Retina (tissue), 1 donor: ENCODE data around the gene AKAP7.

ENCODE experiments used
- DNase-seq: peaks from one replicate; pipeline ENCODE4 v3.0.0-alpha.2; 2016

Gene AKAP7

DNA sequence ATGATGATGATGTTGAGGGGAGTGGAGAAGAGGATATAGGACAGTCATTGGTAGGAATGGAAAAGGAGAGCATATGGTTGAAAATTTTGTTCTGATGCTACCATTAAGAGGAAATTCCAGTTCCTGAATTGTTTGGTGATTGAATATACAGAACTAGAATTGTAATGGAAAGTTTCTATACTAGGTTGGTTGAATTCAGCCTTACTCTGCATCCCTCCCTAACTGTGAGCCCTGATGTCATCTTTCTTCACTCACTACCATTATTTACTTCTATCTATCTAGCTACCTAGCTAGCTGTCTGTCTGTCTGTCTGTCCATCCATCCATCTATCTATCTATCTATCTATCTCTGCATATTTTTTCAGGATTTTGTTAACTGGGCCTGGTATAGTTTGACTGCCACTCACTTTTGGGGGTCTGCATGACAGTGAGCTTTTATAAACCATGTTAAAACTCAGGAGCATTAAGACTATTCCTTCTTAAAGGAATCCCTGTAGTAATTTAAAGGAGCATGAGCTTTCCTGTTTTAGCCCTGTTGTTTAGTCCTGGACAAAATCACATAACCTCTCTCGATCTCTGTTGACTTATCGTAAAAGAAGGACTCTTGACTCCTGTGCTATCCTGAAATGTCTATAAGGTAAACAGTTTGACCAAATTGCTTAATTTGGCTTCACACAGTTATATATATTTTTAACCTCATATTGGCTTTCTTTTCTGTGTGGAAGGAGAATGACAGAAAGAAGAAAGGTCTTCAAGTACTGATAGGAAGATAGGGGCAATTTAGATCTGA is 71.4 kb downstream of the AKAP7 start:
- no peak for DNase-seq

DNA sequence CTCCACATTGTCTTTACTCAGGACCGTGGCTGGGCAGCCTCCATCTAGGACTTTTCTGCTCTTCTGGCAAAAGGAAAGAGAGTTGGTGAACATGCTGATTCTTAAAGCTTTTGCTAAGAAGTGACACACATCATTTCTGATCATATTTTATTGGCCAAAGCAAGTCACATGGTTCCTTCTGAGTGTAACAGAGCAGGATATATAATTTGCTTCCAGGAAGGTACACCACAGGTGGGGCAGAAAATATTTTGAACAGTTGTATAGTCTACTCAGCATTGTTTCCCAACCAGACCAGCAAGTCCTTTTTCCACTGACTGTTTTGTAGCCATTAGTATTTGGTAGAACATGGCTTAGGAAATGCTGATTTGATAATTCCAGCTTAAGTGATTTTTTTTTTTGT is 73.5 kb downstream of the AKAP7 start:
- no peak for DNase-seq

DNA sequence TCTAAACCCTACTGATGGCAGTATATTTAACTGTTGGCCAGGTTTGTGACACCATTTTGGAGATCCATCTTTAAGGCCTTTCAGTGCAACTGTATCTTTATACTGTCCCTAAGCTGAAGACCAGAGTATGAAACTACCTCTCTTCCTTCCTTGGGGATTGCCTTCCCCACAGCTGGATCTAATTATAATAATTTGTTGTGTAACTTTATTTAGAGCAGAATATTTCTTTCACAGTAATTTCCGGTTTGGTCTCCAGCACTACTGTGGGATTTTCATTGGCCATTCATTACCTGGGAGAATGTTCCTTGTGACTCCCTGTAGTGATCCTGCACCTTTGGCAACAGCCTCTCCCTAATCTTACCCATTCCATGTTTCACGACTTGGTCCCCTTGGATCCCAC is 75.2 kb downstream of the AKAP7 start:
- no peak for DNase-seq

DNA sequence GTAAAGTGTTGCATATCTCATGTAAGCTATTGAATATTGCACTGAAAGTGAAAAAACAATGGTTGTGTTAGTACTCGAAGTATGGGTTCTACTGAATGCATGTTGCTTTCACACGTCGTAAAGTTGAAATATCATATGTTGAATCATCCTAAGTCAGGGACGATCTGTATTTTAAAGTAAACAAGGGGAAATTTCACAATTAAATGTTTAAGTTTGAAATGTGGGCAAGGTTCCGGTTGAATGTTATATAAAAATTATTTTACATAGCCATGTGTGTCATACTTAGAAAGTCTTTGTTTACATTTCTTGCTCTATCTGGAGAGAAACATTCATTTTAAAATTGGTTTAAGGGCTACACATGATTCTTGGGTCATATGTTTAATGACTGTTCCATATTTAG is 76.8 kb downstream of the AKAP7 start:
- DNase-seq: no peak

DNA sequence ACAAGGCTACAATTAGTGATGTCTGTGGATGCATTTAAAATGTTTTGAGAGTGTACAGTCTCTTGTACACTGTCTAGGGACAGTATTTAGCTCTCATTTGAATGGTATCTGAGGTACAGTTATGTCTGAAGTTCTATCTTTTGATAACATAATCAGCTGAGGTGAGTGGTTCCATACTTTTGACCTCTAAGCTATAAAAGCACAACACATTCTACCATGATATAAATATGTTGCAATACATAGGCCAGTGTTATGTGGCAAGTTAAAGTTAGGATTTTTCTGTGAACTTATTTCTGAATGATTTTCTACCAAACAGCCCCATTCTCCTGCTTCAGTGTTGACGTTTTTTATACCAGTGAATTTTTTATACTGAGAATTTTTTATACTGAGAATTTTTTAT is 77.6 kb downstream of the AKAP7 start:
- DNase-seq: no peak

DNA sequence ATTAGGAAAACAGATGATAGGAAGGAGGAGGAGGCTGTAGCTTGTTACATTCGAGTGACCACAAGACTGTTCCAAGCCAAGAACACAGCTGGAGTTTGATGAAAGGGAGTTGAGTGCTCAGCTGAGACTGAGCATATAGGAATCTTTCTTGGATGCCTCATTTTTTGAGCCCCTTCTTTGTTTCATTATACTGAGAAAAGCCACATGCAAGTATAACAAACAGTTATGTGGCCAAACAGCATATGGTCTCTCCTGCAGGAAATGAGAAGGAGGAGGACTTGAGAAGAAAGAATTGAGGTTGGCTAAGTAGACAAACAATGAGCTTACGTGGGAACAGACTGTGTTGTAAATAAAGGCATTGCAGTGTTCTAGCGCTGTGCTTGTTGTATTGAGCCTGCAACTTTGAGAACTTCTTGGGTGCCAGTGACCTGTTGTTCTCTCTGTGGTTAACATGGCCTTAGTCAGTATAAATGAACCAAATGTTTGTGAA is 78.3 kb downstream of the AKAP7 start:
- DNase-seq: no peak

DNA sequence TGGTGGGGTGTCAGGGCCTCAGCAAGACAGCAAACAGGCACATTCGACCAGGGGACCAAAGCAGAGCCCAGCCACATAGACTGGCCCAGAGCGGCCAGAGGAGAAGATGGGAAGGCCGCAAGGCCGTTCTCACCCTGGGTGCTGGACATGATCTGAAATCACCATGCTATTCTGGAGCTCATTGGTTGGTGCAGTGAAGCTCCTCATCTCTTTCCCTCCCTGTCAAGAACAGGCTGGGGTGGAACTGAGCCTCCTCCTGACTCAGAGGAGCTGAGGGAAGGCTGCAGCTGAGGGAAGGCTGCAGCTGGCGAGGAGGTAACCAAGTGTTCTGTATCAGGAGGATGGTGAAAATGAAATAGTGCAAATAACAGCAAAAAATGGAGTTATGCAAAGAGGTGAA is 80.0 kb downstream of the AKAP7 start:
- no peak for DNase-seq

DNA sequence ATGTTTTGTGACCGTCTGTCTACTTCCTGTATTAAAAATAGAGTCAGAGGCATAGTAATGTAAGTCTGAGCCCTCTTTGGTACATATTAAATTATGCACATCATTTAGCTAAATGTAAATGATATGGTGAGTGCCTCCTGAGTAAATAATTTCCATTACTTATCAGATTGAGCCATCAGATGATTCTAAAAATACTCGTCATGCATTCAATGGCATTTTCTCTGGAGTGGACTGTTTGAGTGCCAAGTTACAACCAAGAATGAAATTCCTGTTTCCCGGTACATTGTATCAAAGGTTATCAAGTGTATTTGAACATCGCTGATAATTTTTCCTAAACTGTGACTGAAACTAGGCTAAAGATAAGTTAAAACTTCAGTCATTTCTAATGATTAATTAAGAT is 81.0 kb downstream of the AKAP7 start:
- no peak for DNase-seq

DNA sequence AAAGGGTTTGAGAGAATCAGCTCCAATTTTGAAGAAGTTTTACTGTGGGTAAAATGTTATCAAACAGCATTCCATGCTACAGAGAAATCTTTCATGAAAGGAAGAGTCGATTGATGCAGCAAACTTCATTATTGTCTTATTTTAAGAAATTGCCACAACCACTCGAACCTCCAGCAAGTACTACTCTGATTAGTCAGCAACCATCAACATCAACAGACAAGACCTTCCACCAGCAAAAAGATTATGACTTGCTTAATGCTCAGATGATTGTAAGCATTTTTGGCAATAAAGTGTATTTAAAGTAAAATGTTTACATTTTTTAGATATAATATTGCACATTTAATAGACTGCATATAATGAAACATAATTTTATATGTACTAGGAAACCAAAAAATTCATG is 87.5 kb downstream of the AKAP7 start:
- no peak for DNase-seq

DNA sequence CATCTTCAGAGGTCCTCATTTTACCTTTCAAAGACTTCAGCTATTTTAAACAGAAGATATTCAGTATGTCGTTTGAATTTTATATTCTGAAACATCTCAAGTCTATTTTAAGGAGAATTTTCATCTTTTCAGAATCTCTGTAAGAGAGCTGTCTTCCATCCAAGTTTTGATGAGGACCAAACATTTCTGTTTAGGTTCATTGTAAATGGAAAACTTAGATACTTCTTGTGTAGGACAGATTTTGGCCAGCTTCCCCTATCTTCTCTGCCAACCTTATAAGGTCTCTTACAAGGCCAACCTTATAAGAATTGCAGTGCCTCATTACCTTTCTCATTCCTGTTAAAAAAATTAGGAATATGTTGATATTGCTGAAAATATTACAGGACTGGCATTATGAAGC is 88.1 kb downstream of the AKAP7 start:
- DNase-seq: no peak

DNA sequence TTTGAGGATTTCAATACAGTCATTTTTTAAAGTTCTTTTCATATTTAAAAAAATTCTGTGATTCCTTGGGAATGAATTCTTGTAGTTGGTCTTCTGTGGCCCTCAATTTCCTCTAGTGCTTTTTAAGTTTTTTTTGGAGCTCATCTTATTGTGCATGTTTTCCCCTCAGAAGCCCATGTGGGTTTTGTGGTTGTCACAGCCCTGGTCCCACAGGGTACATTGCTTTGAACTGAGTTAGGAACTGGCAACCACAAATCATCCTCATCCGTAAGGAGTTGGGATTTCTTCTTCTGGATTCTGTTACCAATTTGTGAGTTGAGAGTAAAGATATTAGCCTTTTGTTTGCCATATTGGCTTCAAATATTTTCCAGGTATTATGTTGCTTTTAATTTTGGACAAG is 89.9 kb downstream of the AKAP7 start:
- no peak for DNase-seq

DNA sequence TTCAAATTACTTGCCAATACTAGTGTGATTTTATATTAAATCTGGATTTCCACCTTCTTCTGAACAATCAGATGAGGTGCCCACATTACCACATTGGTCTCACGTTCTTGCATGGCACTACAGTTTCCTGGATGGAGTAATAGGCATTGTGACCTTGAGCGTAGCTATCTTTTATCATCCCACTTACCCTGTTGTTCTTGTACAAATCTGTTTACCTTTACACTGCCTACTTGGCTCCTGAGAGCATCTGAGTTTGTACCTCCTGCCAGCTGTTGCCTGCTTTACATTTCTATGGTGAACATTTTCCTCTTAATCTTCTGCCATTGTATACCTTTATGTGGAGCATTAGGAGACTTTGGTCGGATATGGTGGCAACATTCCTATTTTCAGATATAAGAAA is 90.7 kb downstream of the AKAP7 start:
- DNase-seq: no peak

DNA sequence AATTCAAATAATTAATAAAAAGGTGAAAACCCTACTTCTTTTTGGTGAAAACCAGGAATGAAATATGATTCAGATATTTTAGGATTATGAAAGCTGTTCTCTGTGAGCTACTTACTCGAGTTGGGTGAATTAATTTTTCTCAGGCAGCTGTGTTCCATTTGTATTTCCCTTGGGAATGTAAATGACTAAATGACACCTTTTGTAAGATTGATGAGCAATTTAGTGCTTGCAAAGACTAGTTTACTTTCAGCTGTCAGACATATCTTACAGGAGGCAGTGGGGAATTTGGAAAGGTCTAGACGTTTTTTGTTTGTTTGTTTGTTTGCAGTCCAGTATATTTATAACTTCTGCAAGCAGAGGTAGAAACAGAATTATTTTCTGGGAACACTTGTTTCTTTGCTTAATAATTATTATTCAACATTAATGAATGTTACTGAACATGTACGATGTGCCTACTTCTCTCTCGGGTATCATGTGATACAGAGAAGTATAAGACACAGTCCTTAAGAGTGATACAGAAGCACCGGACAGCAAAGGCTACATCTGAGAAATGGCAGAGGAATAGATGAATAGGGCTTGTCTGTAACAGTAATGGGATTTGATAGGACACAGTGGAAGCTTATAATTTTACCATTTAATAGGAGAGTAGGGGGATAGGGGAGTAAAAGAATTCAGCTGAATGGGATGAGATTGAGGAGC is 91.3 kb downstream of the AKAP7 start:
- DNase-seq: no peak

DNA sequence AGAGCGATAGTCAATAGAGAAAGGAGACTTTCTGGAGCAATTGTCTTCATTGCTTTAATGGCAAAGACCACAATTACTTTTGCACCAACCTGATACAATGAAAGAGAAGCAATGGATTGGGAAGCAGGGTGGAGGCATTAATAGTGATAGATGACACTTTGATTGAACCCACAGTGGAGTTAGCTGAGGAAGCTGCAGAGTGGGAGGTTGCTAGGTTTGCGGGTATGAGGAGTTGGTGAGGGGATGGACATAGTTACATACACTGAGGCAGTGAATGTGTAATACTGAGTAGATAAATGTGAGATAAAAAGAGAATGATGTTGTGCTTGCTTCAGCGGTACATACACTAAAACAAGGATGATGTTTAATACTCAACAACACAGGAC is 91.9 kb downstream of the AKAP7 start:
- DNase-seq: no peak

DNA sequence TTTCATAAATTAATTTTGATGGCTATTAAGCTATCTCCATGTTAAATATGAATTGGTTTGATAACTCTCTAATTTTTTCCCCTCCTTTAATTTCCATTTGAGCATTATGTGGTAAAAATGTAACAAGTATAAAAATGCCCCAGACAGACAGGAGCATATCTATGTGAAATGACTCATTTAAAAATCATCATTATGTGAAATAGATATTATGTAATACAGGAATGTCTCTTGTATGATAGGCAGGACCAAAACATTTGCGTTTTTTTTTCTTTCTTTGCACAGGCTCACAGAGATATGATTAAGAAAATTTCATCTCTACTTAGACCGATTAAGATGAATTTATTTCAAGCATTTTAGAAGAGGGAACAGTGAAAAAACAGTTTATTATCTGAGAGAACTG is 95.8 kb downstream of the AKAP7 start:
- DNase-seq: no peak

DNA sequence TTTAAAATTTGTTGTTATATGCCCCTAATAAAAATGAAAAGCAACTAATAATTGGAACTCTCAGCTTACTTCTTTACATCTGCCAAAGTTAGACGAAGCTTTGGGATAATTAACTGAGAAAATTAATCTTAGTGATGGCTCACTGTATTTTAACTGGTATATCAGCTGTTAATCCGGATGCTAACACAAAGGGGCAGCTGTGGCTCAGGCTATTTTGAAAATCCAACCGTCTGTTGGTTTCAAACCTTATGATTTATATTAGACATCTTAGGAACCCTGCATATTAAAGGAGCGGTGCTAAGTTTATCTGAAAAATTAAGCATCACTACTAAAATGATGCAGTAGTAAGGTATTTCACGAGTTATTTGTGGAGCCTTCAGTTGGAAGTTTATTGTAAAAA is 96.6 kb downstream of the AKAP7 start:
- peak; percentile 16 for DNase-seq

DNA sequence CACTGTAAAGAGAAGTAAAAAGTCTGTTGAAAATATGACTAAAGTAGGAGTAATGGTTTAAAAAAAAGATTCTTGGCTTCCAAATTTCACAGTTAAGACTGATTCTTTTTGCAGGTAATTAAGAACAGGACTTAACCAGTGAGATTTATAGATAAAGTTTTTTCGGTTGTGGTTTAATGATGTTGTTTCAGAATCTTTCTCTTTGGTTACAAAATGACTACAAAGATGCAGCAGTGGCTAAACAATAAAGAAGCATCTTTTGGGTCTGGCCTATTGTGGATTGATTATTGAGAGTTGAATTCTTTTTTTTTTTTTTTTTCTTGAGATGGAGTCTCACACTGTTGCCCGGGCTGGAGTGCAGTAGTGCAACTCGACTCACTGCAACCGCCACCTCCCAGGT is 109.7 kb downstream of the AKAP7 start:
- DNase-seq: no peak

DNA sequence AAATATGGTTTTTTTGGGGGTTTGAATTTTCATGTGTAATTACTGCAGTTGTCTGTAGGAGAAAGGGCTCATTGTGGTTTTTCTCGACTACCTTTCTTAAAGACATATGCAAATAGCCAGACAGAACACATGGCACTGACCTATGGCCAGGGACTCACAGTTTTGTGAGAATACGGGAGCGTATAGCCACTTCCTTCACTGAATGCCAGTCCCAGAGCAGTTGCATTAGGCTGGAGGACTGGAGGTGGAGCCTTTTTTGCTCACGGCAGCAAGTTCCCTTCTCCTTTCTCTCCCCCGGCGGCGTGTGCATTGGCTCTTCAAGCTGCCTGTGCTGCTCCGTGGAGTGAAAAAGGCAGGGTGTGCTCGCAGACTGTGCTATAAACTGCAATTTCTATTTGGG is 114.9 kb downstream of the AKAP7 start:
- DNase-seq: peak; percentile 73

DNA sequence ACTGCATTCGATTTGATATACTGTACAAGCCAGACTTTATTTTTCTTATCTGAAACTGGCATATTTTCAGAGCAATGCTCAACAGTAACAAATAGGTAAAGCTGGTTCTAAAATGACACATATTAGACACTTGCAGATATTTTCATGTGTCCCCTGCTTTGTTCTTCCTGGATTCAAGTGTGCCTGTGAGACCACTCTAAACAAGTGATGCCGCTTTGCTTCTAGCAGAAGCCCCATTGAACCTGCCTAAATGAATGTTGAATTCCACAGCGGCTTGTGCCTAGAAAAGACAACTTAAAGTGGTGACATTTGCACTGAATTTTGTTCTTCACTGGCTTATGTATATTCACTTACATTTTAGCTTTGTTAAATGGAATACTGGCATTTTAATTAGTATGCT is 115.7 kb downstream of the AKAP7 start:
- DNase-seq: peak; percentile 13

DNA sequence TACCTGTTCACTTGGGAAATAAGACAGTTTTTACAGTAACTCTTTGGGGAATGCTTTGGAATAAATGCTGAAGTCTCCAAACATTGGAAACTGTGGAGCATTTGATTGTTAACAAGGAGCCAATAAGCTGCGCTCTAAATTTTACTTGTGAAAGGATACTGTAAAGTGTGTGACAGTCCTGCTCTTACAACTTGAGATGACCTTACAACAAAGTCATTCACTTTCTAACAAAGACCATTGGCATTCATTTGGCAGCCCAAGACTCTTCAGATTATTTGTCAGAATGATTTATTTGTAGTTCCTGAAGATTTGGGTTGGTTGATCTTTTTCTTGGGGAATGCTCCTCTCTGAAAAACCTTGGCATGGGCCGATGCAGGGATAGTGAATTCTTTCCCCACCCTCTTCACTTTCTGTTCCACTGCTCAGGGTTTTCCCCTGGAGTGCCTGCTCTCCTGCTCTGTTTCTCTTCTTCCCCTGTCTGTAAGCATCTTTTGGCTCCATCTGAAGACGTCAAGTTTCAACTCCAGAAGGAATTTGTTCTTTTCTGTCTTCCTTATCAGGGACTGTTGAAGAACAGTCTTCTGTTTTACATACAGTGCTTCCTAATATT is 116.4 kb downstream of the AKAP7 start:
- peak; percentile 14 for DNase-seq

DNA sequence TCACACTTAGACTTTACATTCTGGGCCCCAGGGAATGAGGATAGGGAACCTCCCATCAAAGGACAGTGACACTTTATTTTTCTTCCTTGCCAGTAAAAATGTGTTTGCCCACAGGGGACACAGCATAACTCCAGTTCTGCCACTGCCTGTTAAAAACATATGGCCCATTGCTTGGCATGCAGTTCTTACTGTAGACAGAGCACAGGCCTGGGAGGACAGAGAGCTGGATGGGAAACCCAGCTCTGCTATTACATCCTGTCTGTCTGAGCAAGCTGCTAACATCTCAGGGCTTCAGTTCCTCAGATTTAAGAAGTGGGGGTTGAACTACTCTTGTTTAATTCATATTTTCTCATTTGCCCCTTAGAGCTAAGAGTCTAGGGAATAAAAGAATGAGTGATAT is 120.2 kb downstream of the AKAP7 start:
- no peak for DNase-seq

DNA sequence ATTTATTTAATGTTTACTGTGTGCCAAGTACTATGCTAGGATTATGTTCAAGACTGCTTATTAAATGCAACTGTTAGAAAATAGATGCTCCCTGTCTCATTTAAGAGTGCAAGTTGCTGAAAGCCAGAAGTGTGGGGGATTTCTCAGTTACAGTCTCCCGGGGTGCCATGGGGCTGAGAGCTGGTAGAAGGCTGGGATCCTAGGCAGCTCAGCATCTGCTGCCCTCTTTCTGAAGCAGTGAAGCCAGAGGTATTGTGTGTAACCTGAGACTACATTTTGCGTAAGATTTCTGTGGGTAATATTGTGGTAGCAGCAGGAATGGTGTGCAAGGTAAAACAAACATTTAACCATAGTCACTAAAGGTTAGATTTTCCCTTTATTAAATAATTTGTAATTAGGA is 120.6 kb downstream of the AKAP7 start:
- no peak for DNase-seq

DNA sequence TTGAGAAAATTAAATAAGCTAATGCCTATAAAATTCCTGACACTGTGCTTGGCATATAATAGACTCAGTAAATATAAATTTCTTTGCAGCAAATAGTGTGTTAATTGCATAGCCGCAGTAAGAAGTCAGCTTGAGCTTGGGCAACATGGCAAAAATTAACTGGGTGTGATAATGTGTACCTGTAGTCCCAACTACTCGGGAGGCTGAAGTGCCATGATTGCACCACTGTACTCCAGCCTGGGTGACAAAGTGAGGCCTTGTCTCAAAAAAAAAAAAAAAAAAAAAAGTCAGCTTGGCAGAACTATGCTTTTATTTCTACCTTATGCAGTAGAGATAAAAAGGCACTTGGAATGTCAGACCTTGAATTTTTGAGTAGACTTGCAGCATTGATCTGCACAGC is 121.8 kb downstream of the AKAP7 start:
- no peak for DNase-seq

DNA sequence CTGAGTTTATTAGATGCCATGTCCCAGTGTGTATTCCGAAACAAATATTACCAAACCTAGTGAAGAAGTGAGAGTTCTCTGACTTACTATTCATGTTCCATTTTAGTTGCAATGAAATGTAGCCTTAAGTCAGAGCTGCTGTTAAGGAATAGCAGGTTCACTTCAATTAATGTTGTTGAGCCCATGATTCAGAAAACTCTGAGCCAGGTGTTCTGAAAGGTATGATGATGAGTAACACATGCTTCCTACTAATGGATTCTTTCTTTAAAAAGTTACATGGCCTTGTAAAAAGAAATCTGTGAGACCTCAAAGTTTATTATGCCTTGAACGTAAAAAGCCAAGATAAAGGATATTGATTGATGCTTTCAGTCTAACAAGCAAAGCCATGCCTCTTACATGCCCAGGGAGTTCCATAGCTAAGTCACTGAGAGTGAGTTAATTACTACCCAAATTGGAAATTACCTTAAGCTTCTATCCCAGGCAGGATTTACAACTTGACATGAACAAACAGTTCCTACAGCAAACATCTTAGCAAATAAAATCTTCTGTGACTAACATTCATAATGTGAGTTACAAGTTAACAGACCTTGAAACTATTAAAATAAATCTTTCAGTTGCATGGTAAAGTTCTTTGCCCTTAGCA is 122.9 kb downstream of the AKAP7 start:
- no peak for DNase-seq
